IPS DF 6.9 (cell line): ENCODE results near the gene LMBRD2.

Experiments
- DNase-seq: peaks from one replicate; pipeline ENCODE4 v3.0.0-alpha.2; 2013; ENCODE audit warnings: low read depth, low spot score
- H3K27ac ChIP-seq: one replicate; pipeline ENCODE4 v1.5.1; 2013; ENCODE audit warnings: low read length, control low read depth
- H3K27me3 ChIP-seq: 2 replicates; pipeline ENCODE4 v1.6.1; 2013; ENCODE audit warnings: mild to moderate bottlenecking, low read length; ENCODE audit not compliant: control insufficient read depth, insufficient read depth
- H3K36me3 ChIP-seq: 2 replicates; pipeline ENCODE4 v1.6.1; 2013; ENCODE audit warnings: low read length; ENCODE audit not compliant: control insufficient read depth, insufficient read depth
- H3K4me1 ChIP-seq: 2 replicates; pipeline ENCODE4 v1.6.1; 2013; ENCODE audit warnings: low read length; ENCODE audit not compliant: control insufficient read depth, insufficient read depth
- H3K4me3 ChIP-seq: 2 replicates; pipeline ENCODE4 v1.5.1; 2013; ENCODE audit warnings: mild to moderate bottlenecking, low read length
- H3K9me3 ChIP-seq: 2 replicates; pipeline ENCODE4 v1.6.1; 2013; ENCODE audit warnings: low read length, inconsistent platforms; ENCODE audit not compliant: control insufficient read depth, insufficient read depth
- WGBS: extraction: QIAGEN DNeasy Blood & Tissue Kit; methylation state at CpG from one replicate; pipeline ENCODE4 v1.1.7; 2013; ENCODE audit warnings: mixed read lengths, missing lambda C conversion rate; ENCODE audit not compliant: insufficient read length, insufficient coverage; 5-methylcytosine and 5-hydroxymethylcytosine counted together

The LMBRD2 gene

DNA sequence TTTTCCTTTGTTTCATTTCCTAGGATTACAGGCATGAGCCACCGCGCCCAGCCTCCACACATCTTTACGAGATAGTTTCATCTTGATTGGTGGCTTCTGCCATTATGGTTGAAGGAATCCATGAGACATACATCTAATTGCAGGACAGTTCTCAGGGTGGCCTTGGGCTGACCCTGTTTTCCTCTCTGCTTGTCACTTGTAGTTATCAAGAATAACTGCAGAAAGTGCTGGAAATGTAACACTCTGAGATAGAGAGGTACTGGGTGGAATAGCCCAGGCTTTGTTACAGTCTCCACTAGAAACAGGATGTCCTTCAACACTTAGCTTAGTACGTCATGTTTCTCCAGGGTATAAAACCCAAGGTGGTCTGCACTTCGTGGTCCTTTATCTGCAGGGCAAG is 95.7 kb downstream of the LMBRD2 start:
- Histone ChIP-seq H3K4me1 (no peaks in the 10 kb centered on the region), H3K27ac (no peak overlapping the region), H3K9me3 (no peaks in the 10 kb centered on the region), H3K4me3 (no peak overlapping the region), H3K36me3 (no peaks in the 10 kb centered on the region), H3K27me3 (no peaks in the 10 kb centered on the region)
- no peak for DNase-seq
- no CpG with 5 or more reads among the region's 5 CpGs for WGBS

- no peaks in the 10 kb centered on the region for H3K36me3 ChIP-seq
- H3K4me3 ChIP-seq: no peak overlapping the region
- DNase-seq: no peak
- no peaks in the 10 kb centered on the region for H3K4me1 ChIP-seq
- H3K9me3 ChIP-seq: no peaks in the 10 kb centered on the region
- no peak overlapping the region for H3K27ac ChIP-seq
- H3K27me3 ChIP-seq: no peaks in the 10 kb centered on the region
- no CpG with 5 or more reads among the region's 3 CpGs for WGBS
Observed at GRCh38 chr5:36054647-36055046, 97.0 kb downstream of the LMBRD2 start.

- H3K4me3 ChIP-seq: no peak overlapping the region
- no peaks in the 10 kb centered on the region for H3K36me3 ChIP-seq
- no peaks in the 10 kb centered on the region for H3K9me3 ChIP-seq
- DNase-seq: no peak
- H3K27me3 ChIP-seq: no peaks in the 10 kb centered on the region
- H3K4me1 ChIP-seq: no peaks in the 10 kb centered on the region
- no peak overlapping the region for H3K27ac ChIP-seq
Observed at GRCh38 chr5:36052538-36052937, 99.1 kb downstream of the LMBRD2 start.

DNA sequence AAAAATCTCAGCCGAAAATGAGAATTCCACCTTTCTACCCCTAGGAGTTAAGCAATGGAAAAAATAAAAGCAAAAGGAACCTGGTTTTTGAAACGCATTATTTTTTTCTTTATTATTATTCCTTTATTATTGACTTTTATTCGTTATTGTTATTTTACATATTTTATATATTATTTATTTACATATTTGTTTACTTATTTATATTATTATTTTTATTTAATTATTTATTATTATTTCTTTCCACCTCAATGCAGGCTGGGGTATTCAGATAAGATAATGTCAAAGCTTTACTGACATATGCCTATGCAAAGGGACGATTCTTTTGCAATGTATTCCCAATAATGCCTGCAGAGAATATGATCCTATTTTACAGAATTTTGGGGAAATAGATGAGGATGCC is 101.7 kb downstream of the LMBRD2 start:
- Histone ChIP-seq H3K4me1 (no peaks in the 10 kb centered on the region), H3K4me3 (no peak overlapping the region), H3K36me3 (no peaks in the 10 kb centered on the region), H3K27me3 (no peaks in the 10 kb centered on the region), H3K9me3 (no peaks in the 10 kb centered on the region), H3K27ac (no peak overlapping the region)
- no CpG with 5 or more reads among the region's 4 CpGs for WGBS
- no peak for DNase-seq
